BLaER1 (cell line): ENCODE results near the gene CATSPERZ.
"Not testable (repeated sequence)": the region's sequence is repeated elsewhere in the genome, so short reads cannot be mapped to it uniquely, and the experiment has no call there.

Experiments used
- H3K27ac ChIP-seq: shearing (Covaris generic); formaldehyde crosslinking; 2 replicates; pipeline ENCODE4 v1.8.1; 2022
- H3K27me3 ChIP-seq: shearing (Covaris generic); formaldehyde crosslinking; 2 replicates; pipeline ENCODE4 v1.8.1; 2022
- H3K36me3 ChIP-seq: shearing (Covaris generic); formaldehyde crosslinking; 2 replicates; pipeline ENCODE4 v1.8.1; 2022
- H3K4me1 ChIP-seq: shearing (Covaris generic); formaldehyde crosslinking; 2 replicates; pipeline ENCODE4 v1.8.1; 2022
- H3K4me2 ChIP-seq: shearing (Covaris generic); formaldehyde crosslinking; 2 replicates; pipeline ENCODE4 v1.8.1; 2022
- H3K4me3 ChIP-seq: shearing (Covaris generic); formaldehyde crosslinking; 2 replicates; pipeline ENCODE4 v1.8.1; 2022
- H3K9ac ChIP-seq: shearing (Covaris generic); formaldehyde crosslinking; 2 replicates; pipeline ENCODE4 v1.8.1; 2022
- H3K9me3 ChIP-seq: shearing (Covaris generic); formaldehyde crosslinking; 2 replicates; pipeline ENCODE4 v1.8.1; 2022
- H4K20me1 ChIP-seq: shearing (Covaris generic); formaldehyde crosslinking; 2 replicates; pipeline ENCODE4 v1.8.1; 2022
- Cebpa-rat ChIP-seq: shearing (Covaris generic); IDR thresholded peaks from 2 replicates; pipeline ENCODE4 v1.8.1; 2022

The CATSPERZ gene

GRCh38 chr11:64312947-64313346 is 12.8 kb downstream of the CATSPERZ start:
- H3K4me1 ChIP-seq, result peaks cover 21% of the 10 kb centered on the region

GRCh38 chr11:64313491-64314145 is 13.5 kb downstream of the CATSPERZ start:
- no peak overlapping the region for H3K4me2 ChIP-seq
- H3K27me3 ChIP-seq, result no peaks in the 10 kb centered on the region
- no peak overlapping the region for H3K27ac ChIP-seq
- no peak for TF ChIP-seq Cebpa-rat
- no peaks in the 10 kb centered on the region for H3K9me3 ChIP-seq
- peaks cover 49% of the 10 kb centered on the region for H4K20me1 ChIP-seq
- H3K9ac ChIP-seq, result peak overlapping the region; percentile 45; the same call in 1 of the 2 replicates
- peaks cover 20% of the 10 kb centered on the region for H3K4me1 ChIP-seq
- H3K36me3 ChIP-seq, result peaks cover 51% of the 10 kb centered on the region
- H3K4me3 ChIP-seq, result no peak overlapping the region

More at GRCh38 chr11:64312947-64313346, 12.8 kb downstream of the CATSPERZ start:
- Histone ChIP-seq H3K4me2 (no peak overlapping the region), H3K9ac (peak overlapping the region; percentile 45), H3K4me3 (no peak overlapping the region), H3K27ac (peak overlapping the region; percentile 44; the same call in 1 of the 2 replicates), H4K20me1 (peaks cover 49% of the 10 kb centered on the region), H3K9me3 (no peaks in the 10 kb centered on the region), H3K36me3 (peaks cover 54% of the 10 kb centered on the region), H3K27me3 (no peaks in the 10 kb centered on the region)
- TF ChIP-seq Cebpa-rat, result no peak

GRCh38 chr11:64314146-64314804 is 14.1 kb downstream of the CATSPERZ start:
- Histone ChIP-seq H3K9ac (peak overlapping the region; percentile 15; the same call in 1 of the 2 replicates), H3K4me1 (peaks cover 26% of the 10 kb centered on the region), H3K36me3 (peaks cover 51% of the 10 kb centered on the region), H3K27ac (no peak overlapping the region), H3K27me3 (no peaks in the 10 kb centered on the region), H3K4me2 (no peak overlapping the region), H3K4me3 (no peak overlapping the region), H4K20me1 (peaks cover 49% of the 10 kb centered on the region), H3K9me3 (no peaks in the 10 kb centered on the region)
- no peak for TF ChIP-seq Cebpa-rat

- Histone ChIP-seq H3K36me3 (peaks cover 51% of the 10 kb centered on the region), H4K20me1 (peaks cover 49% of the 10 kb centered on the region), H3K27me3 (no peaks in the 10 kb centered on the region), H3K27ac (no peak overlapping the region), H3K4me3 (no peak overlapping the region), H3K4me2 (no peak overlapping the region), H3K9ac (no peak overlapping the region), H3K9me3 (no peaks in the 10 kb centered on the region), H3K4me1 (peaks cover 33% of the 10 kb centered on the region)
- no peak for TF ChIP-seq Cebpa-rat
Observed at GRCh38 chr11:64314805-64315561, 14.8 kb downstream of the CATSPERZ start.

- H3K27ac ChIP-seq, result 0 out of 2 replicates have a peak overlapping the region, but pooled peaks have one; percentile 95
Observed at GRCh38 chr11:64315667-64316526, 15.7 kb downstream of the CATSPERZ start.

GRCh38 chr11:64316672-64317324 is 16.6 kb downstream of the CATSPERZ start:
- Histone ChIP-seq H3K36me3 (peaks cover 62% of the 10 kb centered on the region), H3K9ac (peak overlapping the region; percentile 84), H4K20me1 (peaks cover 36% of the 10 kb centered on the region), H3K27me3 (no peaks in the 10 kb centered on the region), H3K4me2 (peak overlapping the region; percentile 97), H3K4me3 (peak overlapping the region; percentile 95), H3K27ac (peak overlapping the region; percentile 95), H3K4me1 (peaks cover 25% of the 10 kb centered on the region), H3K9me3 (no peaks in the 10 kb centered on the region)
- TF ChIP-seq Cebpa-rat, result no peak

More at GRCh38 chr11:64315667-64316526, 15.7 kb downstream of the CATSPERZ start:
- peak overlapping the region; percentile 95 for H3K4me3 ChIP-seq
- peaks cover 29% of the 10 kb centered on the region for H3K4me1 ChIP-seq
- H3K36me3 ChIP-seq, result peaks cover 55% of the 10 kb centered on the region
- H3K9ac ChIP-seq, result peak overlapping the region; percentile 84
- peak overlapping the region; percentile 97 for H3K4me2 ChIP-seq
- H3K27me3 ChIP-seq, H3K9me3 ChIP-seq: not testable (repeated sequence)
- H4K20me1 ChIP-seq, result peaks cover 40% of the 10 kb centered on the region

- Histone ChIP-seq H3K4me3 (peak within 1 kb of the TSS; percentile 95), H3K4me2 (peak within 1 kb of the TSS; percentile 97), H4K20me1 (peaks cover 34% of the 10 kb centered on the region), H3K27ac (peak within 1 kb of the TSS; percentile 95), H3K27me3 (no peaks in the 10 kb centered on the region), H3K4me1 (peaks cover 29% of the 10 kb centered on the region), H3K9ac (peak within 1 kb of the TSS; percentile 84), H3K36me3 (peaks cover 65% of the 10 kb centered on the region), H3K9me3 (no peaks in the 10 kb centered on the region)
- no peak for TF ChIP-seq Cebpa-rat
Observed at GRCh38 chr11:64317325-64317960, 17.3 kb downstream of the CATSPERZ start, which contains the start of gene TRMT112. TSS of gene TRMT112 (minus strand) at chr11:64317559. CDS start at chr11:64317526, 33 bp downstream.

GRCh38 chr11:64317961-64318765 is 18.0 kb downstream of the CATSPERZ start, which contains the start of gene PRDX5:
TSS of gene PRDX5 (plus strand) at chr11:64318121. CDS start at chr11:64318216, 95 bp downstream.
- no peaks in the 10 kb centered on the region for H3K9me3 ChIP-seq
- H3K9ac ChIP-seq, result peak within 1 kb of the TSS; percentile 84
- TF ChIP-seq Cebpa-rat, result peak; percentile 75
- H3K27me3 ChIP-seq, result no peaks in the 10 kb centered on the region
- H3K4me3 ChIP-seq, result peak within 1 kb of the TSS; percentile 95
- H3K4me1 ChIP-seq, result peaks cover 36% of the 10 kb centered on the region
- peak within 1 kb of the TSS; percentile 95 for H3K27ac ChIP-seq
- H3K4me2 ChIP-seq, result peak within 1 kb of the TSS; percentile 97
- peaks cover 65% of the 10 kb centered on the region for H3K36me3 ChIP-seq
- peaks cover 27% of the 10 kb centered on the region; the same call in 1 of the 2 replicates for H4K20me1 ChIP-seq
